HG03175 (cell line): ENCODE measurements around the gene MAP3K2.

ENCODE experiments used
- ATAC-seq: cut with Tn5 transposase; IDR thresholded peaks from one replicate; pipeline ENCODE4 v1.9.1; 2021; ENCODE audit warnings: mild to moderate bottlenecking, moderate library complexity; ENCODE audit not compliant: unreplicated experiment

The MAP3K2 gene

GRCh38 chr2:127305990-127306585, 81.7 kb downstream of the MAP3K2 start:
- ATAC-seq = no peak

- ATAC-seq = no peak
Observed at GRCh38 chr2:127302168-127302567, 85.6 kb downstream of the MAP3K2 start.

- peak; percentile 99 for ATAC-seq
Observed at GRCh38 chr2:127293748-127294562, 93.8 kb downstream of the MAP3K2 start, which contains the start of gene ERCC3. ERCC3 (minus strand) TSS chr2:127294144; CDS start chr2:127294081, 63 bp downstream.

GRCh38 chr2:127293386-127293747, 94.4 kb downstream of the MAP3K2 start:
- ATAC-seq = no peak

- ATAC-seq = no peak
Observed at GRCh38 chr2:127288274-127288673, 99.5 kb downstream of the MAP3K2 start.

- ATAC-seq = no peak
Observed at GRCh38 chr2:127283275-127283674, 104.5 kb downstream of the MAP3K2 start.

GRCh38 chr2:127280693-127281092, 107.1 kb downstream of the MAP3K2 start:
- no peak for ATAC-seq

- ATAC-seq = no peak
Observed at GRCh38 chr2:127279781-127280180, 108.0 kb downstream of the MAP3K2 start.

GRCh38 chr2:127278959-127279358, 108.8 kb downstream of the MAP3K2 start:
- no peak for ATAC-seq

GRCh38 chr2:127277028-127277427, 110.7 kb downstream of the MAP3K2 start:
- peak; percentile 68 for ATAC-seq

GRCh38 chr2:127275789-127276188, 112.0 kb downstream of the MAP3K2 start:
- ATAC-seq = no peak

- no peak for ATAC-seq
Observed at GRCh38 chr2:127275356-127275755, 112.4 kb downstream of the MAP3K2 start.

GRCh38 chr2:127270663-127271062, 117.1 kb downstream of the MAP3K2 start:
- no peak for ATAC-seq

- ATAC-seq = no peak
Observed at GRCh38 chr2:127261804-127262406, 125.9 kb downstream of the MAP3K2 start.

GRCh38 chr2:127259355-127259754, 128.4 kb downstream of the MAP3K2 start:
- ATAC-seq = no peak

GRCh38 chr2:127256866-127257265, 130.9 kb downstream of the MAP3K2 start:
- ATAC-seq = no peak

- no peak for ATAC-seq
Observed at GRCh38 chr2:127256381-127256780, 131.4 kb downstream of the MAP3K2 start.

GRCh38 chr2:127255721-127256120, 132.1 kb downstream of the MAP3K2 start:
- ATAC-seq = no peak

GRCh38 chr2:127255146-127255545, 132.6 kb downstream of the MAP3K2 start:
- no peak for ATAC-seq

- ATAC-seq = no peak
Observed at GRCh38 chr2:127254386-127254981, 133.3 kb downstream of the MAP3K2 start.
